Activated T-cell treated with anti-CD3 and anti-CD28 coated beads, Interleukin-2, amount 50 U/mL, for 1 hour (primary cell): ENCODE results near the gene ZNF180.
A peak's percentile ranks its signal among the peaks of the same experiment; 100 is the strongest.
"Not testable (repeated sequence)": the region's sequence is repeated elsewhere in the genome, so short reads cannot be mapped to it uniquely, and the experiment has no call there.

ENCODE experiments used
- DNase-seq: peaks from one replicate; pipeline ENCODE4 v3.0.0-alpha.2; 2020

Gene ZNF180

GRCh38 chr19:44496711-44497110 is 3.6 kb downstream of the ZNF180 start:
- DNase-seq: no peak

GRCh38 chr19:44476559-44477408 is 23.5 kb downstream of the ZNF180 start:
- DNase-seq: no peak

- not testable (repeated sequence) for DNase-seq
Observed at GRCh38 chr19:44468730-44469129, 31.6 kb downstream of the ZNF180 start.

GRCh38 chr19:44462600-44463286 is 37.6 kb downstream of the ZNF180 start:
- DNase-seq: not testable (repeated sequence)

- DNase-seq: not testable (repeated sequence)
Observed at GRCh38 chr19:44456016-44456415, 44.3 kb downstream of the ZNF180 start.

GRCh38 chr19:44455100-44455499 is 45.2 kb downstream of the ZNF180 start:
- DNase-seq: no peak

- no peak for DNase-seq
Observed at GRCh38 chr19:44452367-44452766, 48.0 kb downstream of the ZNF180 start.

- no peak for DNase-seq
Observed at GRCh38 chr19:44451687-44452086, 48.6 kb downstream of the ZNF180 start.

- DNase-seq: peak; percentile 55
Observed at GRCh38 chr19:44447916-44448674, 52.2 kb downstream of the ZNF180 start, which contains the start of gene ZNF229. Gene ZNF229 (minus strand): TSS chr19:44448472. CDS start chr19:44442847, 5,625 bp downstream.

- no peak for DNase-seq
Observed at GRCh38 chr19:44438441-44438840, 61.9 kb downstream of the ZNF180 start.

GRCh38 chr19:44435441-44435840 is 64.9 kb downstream of the ZNF180 start:
- no peak for DNase-seq

- no peak for DNase-seq
Observed at GRCh38 chr19:44430956-44431355, 69.4 kb downstream of the ZNF180 start.
